Activated CD8-positive, alpha-beta memory T cell treated with anti-CD3 and anti-CD28 coated beads, Interleukin-2, amount 50 U/mL, for 48 hours (primary cell): ENCODE data around the gene RSRC1.
"Not testable (repeated sequence)": the region's sequence is repeated elsewhere in the genome, so short reads cannot be mapped to it uniquely, and the experiment has no call there.

Experiments
- DNase-seq: peaks from one replicate; pipeline ENCODE4 v3.0.0-alpha.2; 2020

The RSRC1 gene

GRCh38 chr3:158337110-158337509, 227.2 kb downstream of the RSRC1 start:
- no peak for DNase-seq

- DNase-seq, result no peak
Measured at GRCh38 chr3:158339638-158340037, 229.7 kb downstream of the RSRC1 start.

- not testable (repeated sequence) for DNase-seq
Measured at GRCh38 chr3:158340951-158341350, 231.1 kb downstream of the RSRC1 start.

GRCh38 chr3:158347966-158348365, 238.1 kb downstream of the RSRC1 start:
- DNase-seq, result no peak

- DNase-seq, result no peak
Measured at GRCh38 chr3:158350971-158351370, 241.1 kb downstream of the RSRC1 start.

- DNase-seq, result no peak
Measured at GRCh38 chr3:158352551-158352950, 242.7 kb downstream of the RSRC1 start.

GRCh38 chr3:158354713-158355112, 244.8 kb downstream of the RSRC1 start:
- DNase-seq, result no peak

- DNase-seq, result no peak
Measured at GRCh38 chr3:158355623-158356588, 246.0 kb downstream of the RSRC1 start.

GRCh38 chr3:158359339-158359738, 249.4 kb downstream of the RSRC1 start:
- DNase-seq, result no peak

GRCh38 chr3:158360756-158361448, 251.0 kb downstream of the RSRC1 start:
- no peak for DNase-seq

- DNase-seq, result no peak
Measured at GRCh38 chr3:158368271-158368670, 258.4 kb downstream of the RSRC1 start.

GRCh38 chr3:158369279-158369678, 259.4 kb downstream of the RSRC1 start:
- no peak for DNase-seq

GRCh38 chr3:158379517-158379916, 269.6 kb downstream of the RSRC1 start:
- no peak for DNase-seq

GRCh38 chr3:158381262-158381868, 271.5 kb downstream of the RSRC1 start:
- DNase-seq, result no peak

- DNase-seq, result no peak
Measured at GRCh38 chr3:158382479-158382878, 272.6 kb downstream of the RSRC1 start.

GRCh38 chr3:158384019-158384418, 274.1 kb downstream of the RSRC1 start:
- DNase-seq, result no peak

- no peak for DNase-seq
Measured at GRCh38 chr3:158395421-158395820, 285.5 kb downstream of the RSRC1 start.

GRCh38 chr3:158402590-158402989, 292.7 kb downstream of the RSRC1 start:
- DNase-seq, result no peak

- no peak for DNase-seq
Measured at GRCh38 chr3:158403013-158403412, 293.1 kb downstream of the RSRC1 start.

- DNase-seq, result no peak
Measured at GRCh38 chr3:158404131-158404718, 294.3 kb downstream of the RSRC1 start.

GRCh38 chr3:158405507-158405906, 295.6 kb downstream of the RSRC1 start:
- DNase-seq, result no peak

- no peak for DNase-seq
Measured at GRCh38 chr3:158407844-158408517, 298.1 kb downstream of the RSRC1 start.

GRCh38 chr3:158408518-158408897, 298.6 kb downstream of the RSRC1 start:
- not testable (repeated sequence) for DNase-seq
